Measurements from ENCODE around the gene EMILIN1.

DNA sequence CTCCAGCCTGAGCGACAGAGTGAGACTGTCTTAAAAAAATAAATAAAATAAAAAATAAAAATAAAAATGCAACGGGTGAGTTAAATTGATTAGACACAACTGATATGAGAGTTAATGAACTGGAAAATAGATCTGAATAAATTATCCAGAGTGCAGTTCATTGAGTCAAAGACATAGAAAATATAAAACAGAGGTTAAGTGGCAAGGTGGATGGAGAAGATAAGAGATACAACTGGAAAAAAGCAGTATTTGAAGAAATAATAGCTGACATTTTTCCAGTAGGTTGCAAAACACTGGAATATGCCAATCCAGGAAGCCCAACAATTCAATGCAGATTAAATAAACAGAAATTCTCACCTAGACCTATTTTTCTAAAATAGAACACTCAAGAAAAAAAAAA lies 29.8 kb downstream of the EMILIN1 start:
- TF ChIP-seq EZH2 (IDR thresholded peaks at IDR 0.05): no peak
- TF ChIP-seq POLR2AphosphoS5 (IDR thresholded peaks at IDR 0.05; ENCODE audit: borderline replicate concordance, low read depth, low read length): no peak
